Neuronal stem cell (in vitro differentiated cells): ENCODE results near the gene RBM20.

Experiments
- DNase-seq: peaks from one replicate; pipeline ENCODE4 v3.0.0-alpha.2; 2013; ENCODE audit warnings: low spot score
- H2AFZ ChIP-seq: one replicate; pipeline ENCODE4 v1.6.1; 2013; ENCODE audit warnings: mild to moderate bottlenecking, low read length, inconsistent platforms
- H2AK5ac ChIP-seq: 2 replicates; pipeline ENCODE4 v1.6.1; 2013; ENCODE audit warnings: low read depth, mild to moderate bottlenecking, inconsistent platforms, low read length, moderate library complexity, mixed read lengths
- H2BK120ac ChIP-seq: 2 replicates; pipeline ENCODE4 v1.6.1; 2013; ENCODE audit warnings: low read depth, mild to moderate bottlenecking, inconsistent platforms, low read length, moderate library complexity, mixed read lengths
- H2BK12ac ChIP-seq: one replicate; pipeline ENCODE4 v1.6.1; 2013; ENCODE audit warnings: low read length, inconsistent platforms
- H2BK15ac ChIP-seq: 2 replicates; pipeline ENCODE4 v1.6.1; 2013; ENCODE audit warnings: mild to moderate bottlenecking, low read length, inconsistent platforms, mixed read lengths
- H2BK5ac ChIP-seq: one replicate; pipeline ENCODE4 v1.6.1; 2013; ENCODE audit warnings: inconsistent platforms, mild to moderate bottlenecking, low read length, moderate library complexity
- H3K14ac ChIP-seq: one replicate; pipeline ENCODE4 v1.6.1; 2013; ENCODE audit warnings: low read length, inconsistent platforms
- H3K18ac ChIP-seq: 2 replicates; pipeline ENCODE4 v1.6.1; 2013; ENCODE audit warnings: low read length, inconsistent platforms
- H3K23ac ChIP-seq: 2 replicates; pipeline ENCODE4 v1.6.1; 2013; ENCODE audit warnings: low read depth, mild to moderate bottlenecking, mixed read lengths, low read length, inconsistent platforms; ENCODE audit not compliant: poor library complexity
- H3K27ac ChIP-seq: replicated peaks from 3 replicates; pipeline ENCODE4 v1.5.1; 2013; ENCODE audit warnings: low read length, inconsistent platforms
- H3K27me3 ChIP-seq, 3 experiments: 2 replicates each; pipeline ENCODE4 v1.6.1; 2013; ENCODE audit warnings: low read length in 3 of 3, mild to moderate bottlenecking in 2 of 3, inconsistent platforms in 1 of 3, low read depth in 1 of 3, mixed read lengths in 1 of 3, moderate library complexity in 1 of 3; ENCODE audit not compliant: control insufficient read depth in 3 of 3, insufficient read depth in 3 of 3
- H3K36me3 ChIP-seq, 2 donors: replicated peaks in 1 of 2; 2 replicates each; pipeline ENCODE4 v1.6.1; 2013; ENCODE audit warnings: low read length in 2 of 2; ENCODE audit not compliant: control insufficient read depth in 2 of 2, insufficient read depth in 2 of 2
- H3K4ac ChIP-seq: 2 replicates; pipeline ENCODE4 v1.6.1; 2013; ENCODE audit warnings: inconsistent platforms, mild to moderate bottlenecking, low read length, moderate library complexity
- H3K4me1 ChIP-seq, 2 donors: 1 replicate in 1 of 2; 2 replicates in 1 of 2; pipeline ENCODE4 v1.6.1; 2013; ENCODE audit warnings: low read length in 2 of 2, low read depth in 1 of 2; ENCODE audit not compliant: control insufficient read depth in 2 of 2, insufficient read depth in 1 of 2
- H3K4me2 ChIP-seq: one replicate; pipeline ENCODE4 v1.6.1; 2013; ENCODE audit warnings: mild to moderate bottlenecking, low read length, inconsistent platforms; ENCODE audit not compliant: insufficient read depth, poor library complexity, severe bottlenecking
- H3K4me3 ChIP-seq, 2 donors: 2 replicates each; pipeline ENCODE4 v1.5.1; 2013; ENCODE audit warnings: low read length in 2 of 2, mild to moderate bottlenecking in 2 of 2, inconsistent platforms in 1 of 2, moderate library complexity in 1 of 2
- H3K79me1 ChIP-seq: one replicate; pipeline ENCODE4 v1.6.1; 2013; ENCODE audit warnings: low read depth, mild to moderate bottlenecking, inconsistent platforms, low read length, moderate library complexity
- H3K9ac ChIP-seq: one replicate; pipeline ENCODE4 v1.6.1; 2013; ENCODE audit warnings: mild to moderate bottlenecking, low read depth, low read length, inconsistent platforms; ENCODE audit not compliant: poor library complexity
- H3K9me3 ChIP-seq, 2 donors: replicated peaks in 1 of 2; 2 replicates each; pipeline versions ENCODE3 to v1.6.1; 2013; ENCODE audit warnings: low read length in 2 of 2, mild to moderate bottlenecking in 2 of 2, inconsistent platforms in 1 of 2, low read depth in 1 of 2, mixed read lengths in 1 of 2, moderate library complexity in 1 of 2; ENCODE audit not compliant: control insufficient read depth in 2 of 2, insufficient read depth in 1 of 2
- H4K8ac ChIP-seq: one replicate; pipeline ENCODE4 v1.6.1; 2013; ENCODE audit warnings: low read depth, mild to moderate bottlenecking, inconsistent platforms, low read length, moderate library complexity
- H4K91ac ChIP-seq: one replicate; pipeline ENCODE4 v1.6.1; 2013; ENCODE audit warnings: low read length, low read depth, mild to moderate bottlenecking, inconsistent platforms; ENCODE audit not compliant: poor library complexity
- WGBS, 2 donors: extraction: QIAGEN DNeasy Blood & Tissue Kit; methylation state at CpG; one replicate each; pipeline ENCODE4 v1.1.7; 2013; ENCODE audit warnings: missing lambda C conversion rate in 2 of 2, mixed read lengths in 1 of 2; ENCODE audit not compliant: insufficient read length in 2 of 2, insufficient replicate concordance in 1 of 2; ENCODE audit errors: extremely low coverage in 2 of 2; 5-methylcytosine and 5-hydroxymethylcytosine counted together

RBM20 gene

GRCh38 chr10:110691139-110691538 is 47.0 kb downstream of the RBM20 start:
- Histone ChIP-seq H3K4me1 (no peaks in the 10 kb centered on the region), H3K36me3 (no peaks in the 10 kb centered on the region), H4K91ac (no peak overlapping the region), H3K27ac (no peak overlapping the region), H2BK15ac (no peak overlapping the region), H2BK120ac (no peak overlapping the region), H3K27me3 (peaks cover 0 to 9% (median 0%) of the 10 kb centered on the region in 3 experiments), H3K4ac (no peak overlapping the region), H3K18ac (no peak overlapping the region), H2BK5ac (no peak overlapping the region), H3K4me2 (no peak overlapping the region), H4K8ac (no peak overlapping the region), H3K9ac (no peak overlapping the region), H2AK5ac (no peak overlapping the region), H3K4me3 (no peak overlapping the region), H3K9me3 (no peaks in the 10 kb centered on the region), H2AFZ (no peak overlapping the region), H2BK12ac (no peak overlapping the region), H3K79me1 (no peaks in the 10 kb centered on the region), H3K23ac (no peak overlapping the region), H3K14ac (no peak overlapping the region)
- WGBS, 2 donors: no CpG with 5 or more reads among the region's 2 CpGs
- DNase-seq: no peak

GRCh38 chr10:110694263-110694662 is 50.1 kb downstream of the RBM20 start:
- Histone ChIP-seq H3K79me1 (no peaks in the 10 kb centered on the region), H3K23ac (no peak overlapping the region), H3K14ac (no peak overlapping the region), H4K91ac (no peak overlapping the region), H3K4me3 (no peak overlapping the region), H3K4me2 (no peak overlapping the region), H2BK5ac (no peak overlapping the region), H3K9me3 (no peaks in the 10 kb centered on the region), H3K4me1 (peaks cover 0 to 2% of the 10 kb centered on the region in 2 donors), H3K27me3 (peaks cover 0 to 19% (median 0%) of the 10 kb centered on the region in 3 experiments), H2BK12ac (no peak overlapping the region), H3K4ac (no peak overlapping the region), H3K36me3 (no peaks in the 10 kb centered on the region), H2BK15ac (no peak overlapping the region), H2AK5ac (no peak overlapping the region), H3K18ac (no peak overlapping the region), H2BK120ac (no peak overlapping the region), H4K8ac (no peak overlapping the region), H3K9ac (no peak overlapping the region), H2AFZ (no peak overlapping the region), H3K27ac (no peak overlapping the region)
- no CpG with 5 or more reads among the region's 1 CpG for WGBS, 2 donors
- no peak for DNase-seq

- Histone ChIP-seq H3K27me3 (peaks cover 0 to 19% (median 0%) of the 10 kb centered on the region in 3 experiments), H2BK15ac (no peak overlapping the region), H3K27ac (no peak overlapping the region), H3K23ac (no peak overlapping the region), H3K4me3 (no peak overlapping the region), H3K4ac (no peak overlapping the region), H2AFZ (no peak overlapping the region), H3K9me3 (no peaks in the 10 kb centered on the region), H3K9ac (no peak overlapping the region), H3K14ac (no peak overlapping the region), H2BK12ac (no peak overlapping the region), H3K4me2 (no peak overlapping the region), H2BK120ac (no peak overlapping the region), H4K8ac (no peak overlapping the region), H3K79me1 (no peaks in the 10 kb centered on the region), H2AK5ac (no peak overlapping the region), H3K18ac (no peak overlapping the region), H2BK5ac (no peak overlapping the region), H3K4me1 (peaks cover 0 to 2% of the 10 kb centered on the region in 2 donors), H3K36me3 (no peaks in the 10 kb centered on the region), H4K91ac (no peak overlapping the region)
- no CpG with 5 or more reads among the region's 5 CpGs for WGBS, 2 donors
- no peak for DNase-seq
Measured at GRCh38 chr10:110694820-110695538, 50.8 kb downstream of the RBM20 start.

GRCh38 chr10:110695539-110695886 is 51.4 kb downstream of the RBM20 start:
- WGBS, 2 donors: no CpG with 5 or more reads among the region's 2 CpGs

More at GRCh38 chr10:110695539-110695886, 51.4 kb downstream of the RBM20 start:
- Histone ChIP-seq H3K14ac (no peak overlapping the region), H3K27ac (no peak overlapping the region), H3K9me3 (no peaks in the 10 kb centered on the region), H2AK5ac (no peak overlapping the region), H3K79me1 (no peaks in the 10 kb centered on the region), H3K4me3 (no peak overlapping the region), H3K4ac (no peak overlapping the region), H2AFZ (no peak overlapping the region), H3K23ac (no peak overlapping the region), H4K91ac (no peak overlapping the region), H2BK120ac (no peak overlapping the region), H3K27me3 (peaks cover 0 to 19% (median 0%) of the 10 kb centered on the region in 3 experiments), H3K4me1 (peaks cover 0 to 2% of the 10 kb centered on the region in 2 donors), H3K9ac (no peak overlapping the region), H3K18ac (no peak overlapping the region), H2BK12ac (no peak overlapping the region), H2BK15ac (no peak overlapping the region), H2BK5ac (no peak overlapping the region), H3K4me2 (no peak overlapping the region), H4K8ac (no peak overlapping the region), H3K36me3 (no peaks in the 10 kb centered on the region)
- no peak for DNase-seq
